ENCODE data around the gene SYNGAP1. TPM values are rescaled to one million over a fixed set of nuclear protein-coding genes. Genes with fewer than 3 reads are reported as not detected.

SYNGAP1 gene
- total RNA-seq, 1 donor from 2014 or later = 48.6 TPM

DNA sequence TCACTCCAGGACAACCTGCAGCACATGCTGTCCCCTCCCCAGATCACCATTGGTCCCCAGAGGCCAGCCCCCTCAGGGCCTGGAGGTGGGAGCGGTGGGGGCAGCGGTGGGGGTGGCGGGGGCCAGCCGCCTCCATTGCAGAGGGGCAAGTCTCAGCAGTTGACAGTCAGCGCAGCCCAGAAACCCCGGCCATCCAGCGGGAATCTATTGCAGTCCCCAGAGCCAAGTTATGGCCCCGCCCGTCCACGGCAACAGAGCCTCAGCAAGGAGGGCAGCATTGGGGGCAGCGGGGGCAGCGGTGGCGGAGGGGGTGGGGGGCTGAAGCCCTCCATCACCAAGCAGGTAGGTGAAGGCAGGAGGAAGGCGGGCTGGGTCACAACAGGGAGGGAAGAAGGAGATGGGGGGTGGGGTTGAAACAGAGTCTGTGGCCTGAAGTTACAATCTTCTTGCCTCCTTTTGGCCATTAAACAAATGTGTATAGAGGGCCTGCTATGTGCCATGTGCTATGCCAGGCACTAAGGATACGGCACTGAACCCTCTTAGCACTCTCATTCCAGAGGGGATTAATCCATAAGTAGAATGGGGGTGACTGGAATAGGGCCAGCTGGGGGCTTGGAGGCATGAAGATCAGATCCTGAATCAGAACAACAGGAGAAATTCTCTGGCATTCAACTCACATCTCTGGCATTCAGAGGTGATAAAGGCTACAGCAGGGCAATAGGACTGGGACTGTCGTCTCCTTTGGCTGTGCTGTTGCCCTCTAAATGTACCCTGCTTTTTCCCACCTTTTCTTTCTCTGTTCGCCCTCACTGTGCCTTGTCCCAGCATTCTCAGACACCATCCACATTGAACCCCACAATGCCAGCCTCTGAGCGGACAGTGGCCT is 24.0 kb downstream of the SYNGAP1 start:
- DNase-seq (ENCODE audit: low spot score) = no peak
- Mint-ChIP-seq H3K27me3 (ENCODE audit: unreplicated experiment) (peaks cover 9% of the 10 kb centered on the region), H3K36me3 (ENCODE audit: low read depth, unreplicated experiment) (peaks cover 44% of the 10 kb centered on the region), H3K4me1 (ENCODE audit: unreplicated experiment) (peaks cover 13% of the 10 kb centered on the region), H3K4me3 (ENCODE audit: unreplicated experiment) (no peak overlapping the region), H3K27ac (ENCODE audit: unreplicated experiment) (no peak overlapping the region), H3K9me3 (ENCODE audit: unreplicated experiment) (no peaks in the 10 kb centered on the region)
- TF ChIP-seq, protein P1, sequence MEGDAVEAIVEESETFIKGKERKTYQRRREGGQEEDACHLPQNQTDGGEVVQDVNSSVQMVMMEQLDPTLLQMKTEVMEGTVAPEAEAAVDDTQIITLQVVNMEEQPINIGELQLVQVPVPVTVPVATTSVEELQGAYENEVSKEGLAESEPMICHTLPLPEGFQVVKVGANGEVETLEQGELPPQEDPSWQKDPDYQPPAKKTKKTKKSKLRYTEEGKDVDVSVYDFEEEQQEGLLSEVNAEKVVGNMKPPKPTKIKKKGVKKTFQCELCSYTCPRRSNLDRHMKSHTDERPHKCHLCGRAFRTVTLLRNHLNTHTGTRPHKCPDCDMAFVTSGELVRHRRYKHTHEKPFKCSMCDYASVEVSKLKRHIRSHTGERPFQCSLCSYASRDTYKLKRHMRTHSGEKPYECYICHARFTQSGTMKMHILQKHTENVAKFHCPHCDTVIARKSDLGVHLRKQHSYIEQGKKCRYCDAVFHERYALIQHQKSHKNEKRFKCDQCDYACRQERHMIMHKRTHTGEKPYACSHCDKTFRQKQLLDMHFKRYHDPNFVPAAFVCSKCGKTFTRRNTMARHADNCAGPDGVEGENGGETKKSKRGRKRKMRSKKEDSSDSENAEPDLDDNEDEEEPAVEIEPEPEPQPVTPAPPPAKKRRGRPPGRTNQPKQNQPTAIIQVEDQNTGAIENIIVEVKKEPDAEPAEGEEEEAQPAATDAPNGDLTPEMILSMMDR (IDR thresholded peaks at IDR 0.05; ENCODE audit: unreplicated experiment) = no peak

DNA sequence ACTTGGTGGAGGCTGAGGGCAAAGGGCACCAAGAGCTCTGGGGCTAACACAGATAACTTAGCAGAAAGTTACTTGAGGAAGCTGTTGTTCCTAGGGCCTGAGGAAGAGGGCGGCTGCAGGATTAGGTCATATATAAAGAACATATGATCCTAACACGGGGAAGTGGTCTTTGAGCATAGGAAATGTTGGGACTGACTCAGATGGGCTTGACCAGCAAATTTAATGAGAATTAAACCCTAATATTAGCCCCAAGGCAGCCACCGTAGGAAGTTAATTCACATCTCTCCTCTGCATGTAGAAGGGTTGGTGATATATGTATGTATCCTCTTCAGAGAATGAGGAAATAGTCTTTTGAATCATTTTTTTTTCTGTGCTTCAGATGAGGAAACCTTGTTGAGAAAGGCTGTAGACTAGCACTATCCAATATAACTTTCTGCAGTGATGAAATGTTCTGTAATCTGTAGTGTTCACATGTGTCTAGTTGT is 25.3 kb downstream of the SYNGAP1 start:
- Mint-ChIP-seq H3K36me3 (ENCODE audit: low read depth, unreplicated experiment) (peaks cover 42% of the 10 kb centered on the region), H3K27me3 (ENCODE audit: unreplicated experiment) (peaks cover 3% of the 10 kb centered on the region), H3K4me1 (ENCODE audit: unreplicated experiment) (peaks cover 16% of the 10 kb centered on the region), H3K9me3 (ENCODE audit: unreplicated experiment) (no peaks in the 10 kb centered on the region), H3K4me3 (ENCODE audit: unreplicated experiment) (no peak overlapping the region), H3K27ac (ENCODE audit: unreplicated experiment) (no peak overlapping the region)
- DNase-seq (ENCODE audit: low spot score) = no peak
- TF ChIP-seq, protein P1 (IDR thresholded peaks at IDR 0.05; ENCODE audit: unreplicated experiment) = no peak

DNA sequence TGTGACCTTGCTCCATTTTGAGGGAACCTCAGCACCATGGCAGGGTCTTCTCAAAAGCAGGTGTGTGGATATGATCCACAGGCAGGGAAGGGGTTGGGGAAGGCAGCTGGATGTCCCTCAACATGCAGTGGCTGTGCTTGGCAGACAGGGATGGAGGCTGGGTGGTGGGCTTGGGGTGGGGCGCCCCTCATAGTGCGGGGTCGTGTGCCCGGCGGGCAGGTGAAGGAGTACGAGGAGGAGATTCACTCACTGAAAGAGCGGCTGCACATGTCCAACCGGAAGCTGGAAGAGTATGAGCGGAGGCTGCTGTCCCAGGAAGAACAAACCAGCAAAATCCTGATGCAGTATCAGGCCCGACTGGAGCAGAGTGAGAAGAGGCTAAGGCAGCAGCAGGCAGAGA is 26.5 kb downstream of the SYNGAP1 start:
- Mint-ChIP-seq H3K4me3 (ENCODE audit: unreplicated experiment) (peak overlapping the region; percentile 71), H3K36me3 (ENCODE audit: low read depth, unreplicated experiment) (peaks cover 50% of the 10 kb centered on the region), H3K9me3 (ENCODE audit: unreplicated experiment) (no peaks in the 10 kb centered on the region), H3K27ac (ENCODE audit: unreplicated experiment) (peak overlapping the region; percentile 81), H3K4me1 (ENCODE audit: unreplicated experiment) (peaks cover 23% of the 10 kb centered on the region), H3K27me3 (ENCODE audit: unreplicated experiment) (peaks cover 3% of the 10 kb centered on the region)
- TF ChIP-seq, protein P1 (IDR thresholded peaks at IDR 0.05; ENCODE audit: unreplicated experiment) = no peak
- no peak for DNase-seq (ENCODE audit: low spot score)

DNA sequence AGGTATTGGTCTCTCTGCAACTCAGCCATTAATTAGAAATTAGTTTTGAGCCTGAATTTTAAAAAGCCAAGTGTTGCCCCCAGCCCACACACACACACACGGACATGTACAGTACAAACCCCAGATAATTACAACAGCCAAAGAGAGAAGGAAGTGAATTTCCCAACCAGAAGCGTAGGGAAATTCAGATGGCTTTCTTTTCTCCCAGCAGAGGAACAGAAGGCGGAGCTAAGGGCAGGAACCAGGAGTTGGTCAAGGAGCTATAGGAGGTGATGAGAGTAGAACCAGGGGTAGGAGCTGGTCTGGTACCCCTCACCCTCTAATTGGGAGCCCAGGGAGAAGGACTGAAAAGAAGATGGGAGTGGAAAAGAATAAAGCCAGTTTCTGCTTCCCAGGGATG is 30.6 kb downstream of the SYNGAP1 start:
- Mint-ChIP-seq H3K9me3 (ENCODE audit: unreplicated experiment) (no peaks in the 10 kb centered on the region), H3K27ac (ENCODE audit: unreplicated experiment) (peak overlapping the region; percentile 69), H3K4me3 (ENCODE audit: unreplicated experiment) (no peak overlapping the region), H3K36me3 (ENCODE audit: low read depth, unreplicated experiment) (peaks cover 44% of the 10 kb centered on the region), H3K4me1 (ENCODE audit: unreplicated experiment) (peaks cover 42% of the 10 kb centered on the region), H3K27me3 (ENCODE audit: unreplicated experiment) (peaks cover 14% of the 10 kb centered on the region)
- DNase-seq (ENCODE audit: low spot score) = no peak
- TF ChIP-seq, protein P1 (IDR thresholded peaks at IDR 0.05; ENCODE audit: unreplicated experiment) = no peak

DNA sequence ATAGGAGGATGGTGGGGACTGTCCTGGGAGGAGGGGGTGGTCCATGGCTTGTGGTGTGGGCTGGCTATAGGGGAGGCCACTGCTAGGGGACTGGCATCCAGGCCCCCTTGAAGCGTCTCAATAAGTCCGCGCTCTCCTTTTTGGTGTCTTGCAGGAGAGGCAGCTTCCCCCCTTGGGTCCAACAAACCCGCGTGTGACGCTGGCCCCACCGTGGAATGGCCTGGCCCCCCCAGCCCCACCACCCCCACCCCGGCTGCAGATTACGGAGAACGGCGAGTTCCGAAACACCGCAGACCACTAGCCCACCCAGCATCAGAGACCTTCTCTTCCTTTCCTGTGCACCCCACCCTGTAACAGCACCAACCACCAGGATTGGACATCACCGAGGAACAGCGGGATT is 31.7 kb downstream of the SYNGAP1 start:
- Mint-ChIP-seq H3K4me3 (ENCODE audit: unreplicated experiment) (no peak overlapping the region), H3K36me3 (ENCODE audit: low read depth, unreplicated experiment) (peaks cover 37% of the 10 kb centered on the region), H3K27ac (ENCODE audit: unreplicated experiment) (no peak overlapping the region), H3K9me3 (ENCODE audit: unreplicated experiment) (no peaks in the 10 kb centered on the region), H3K4me1 (ENCODE audit: unreplicated experiment) (peaks cover 43% of the 10 kb centered on the region), H3K27me3 (ENCODE audit: unreplicated experiment) (peaks cover 14% of the 10 kb centered on the region)
- no peak for DNase-seq (ENCODE audit: low spot score)
- TF ChIP-seq, protein P1 (IDR thresholded peaks at IDR 0.05; ENCODE audit: unreplicated experiment) = no peak
